Fibroblast of lung (primary cell): ENCODE measurements around the gene LAMC3.

Experiments
- CTCF ChIP-seq, 2 donors: IDR thresholded peaks in 1 of 2; conservative IDR thresholded peaks in 1 of 2; 1 replicate in 1 of 2; 2 replicates in 1 of 2; pipeline ENCODE4 v1.5.1; 2011 to 2012; ENCODE audit warnings: low read length in 2 of 2, control low read depth in 1 of 2, inconsistent platforms in 1 of 2, low read depth in 1 of 2, mild to moderate bottlenecking in 1 of 2
- EZH2 ChIP-seq: IDR thresholded peaks from 2 replicates; pipeline ENCODE4 v1.5.1; 2012; ENCODE audit warnings: low read length, control low read depth, mild to moderate bottlenecking; ENCODE audit errors: missing control alignments

DNA sequence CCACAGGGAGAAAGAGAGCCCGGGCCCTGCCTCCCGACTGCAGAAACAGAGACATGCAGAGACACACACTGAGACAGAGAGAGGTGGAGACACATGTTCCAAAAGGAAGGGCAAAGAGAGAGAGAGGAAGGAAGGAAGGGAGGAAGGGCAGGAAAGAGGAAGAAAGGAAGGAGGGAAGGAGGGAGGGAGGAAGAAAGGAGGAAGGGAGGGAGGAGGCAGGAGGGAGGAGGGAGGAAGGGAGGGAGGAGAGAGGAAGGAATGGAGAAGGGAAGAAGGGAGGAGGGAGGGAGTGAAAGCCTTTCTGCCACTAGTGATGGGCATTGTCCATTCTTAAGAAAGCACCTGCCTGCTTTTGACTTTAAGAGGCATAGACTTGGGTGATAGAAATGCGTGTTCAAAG lies 38.1 kb upstream of the LAMC3 start:
- TF ChIP-seq CTCF (conservative IDR thresholded peaks at IDR 0.05 in 1 of 2, IDR thresholded peaks at IDR 0.05 in 1 of 2; ENCODE audit: low read depth in 1 of 2, low read length in 2 of 2) (no peak), EZH2 (no peak)
